Measurements from ENCODE around the gene THRA.

The THRA gene

DNA sequence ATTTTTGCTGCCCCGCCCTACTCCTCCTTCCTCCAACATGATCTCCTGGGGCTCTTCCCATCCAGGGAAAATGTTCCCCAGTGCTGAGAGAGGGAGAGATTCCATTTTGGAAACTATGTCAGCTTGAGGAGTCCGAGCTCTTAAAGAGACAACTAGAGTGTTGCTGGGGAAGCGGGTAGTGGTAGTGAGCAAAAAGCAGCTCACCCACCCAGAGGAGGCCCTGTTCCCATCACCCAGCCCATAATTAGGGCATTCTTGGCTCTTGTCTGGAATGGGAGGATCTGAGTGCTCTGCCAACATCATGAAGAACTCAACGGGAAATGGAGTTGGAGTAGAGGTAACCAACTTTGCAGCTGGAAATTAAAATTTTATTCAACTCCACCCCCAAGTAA lies 49.9 kb downstream of the THRA start:
- TF ChIP-seq, protein P1, sequence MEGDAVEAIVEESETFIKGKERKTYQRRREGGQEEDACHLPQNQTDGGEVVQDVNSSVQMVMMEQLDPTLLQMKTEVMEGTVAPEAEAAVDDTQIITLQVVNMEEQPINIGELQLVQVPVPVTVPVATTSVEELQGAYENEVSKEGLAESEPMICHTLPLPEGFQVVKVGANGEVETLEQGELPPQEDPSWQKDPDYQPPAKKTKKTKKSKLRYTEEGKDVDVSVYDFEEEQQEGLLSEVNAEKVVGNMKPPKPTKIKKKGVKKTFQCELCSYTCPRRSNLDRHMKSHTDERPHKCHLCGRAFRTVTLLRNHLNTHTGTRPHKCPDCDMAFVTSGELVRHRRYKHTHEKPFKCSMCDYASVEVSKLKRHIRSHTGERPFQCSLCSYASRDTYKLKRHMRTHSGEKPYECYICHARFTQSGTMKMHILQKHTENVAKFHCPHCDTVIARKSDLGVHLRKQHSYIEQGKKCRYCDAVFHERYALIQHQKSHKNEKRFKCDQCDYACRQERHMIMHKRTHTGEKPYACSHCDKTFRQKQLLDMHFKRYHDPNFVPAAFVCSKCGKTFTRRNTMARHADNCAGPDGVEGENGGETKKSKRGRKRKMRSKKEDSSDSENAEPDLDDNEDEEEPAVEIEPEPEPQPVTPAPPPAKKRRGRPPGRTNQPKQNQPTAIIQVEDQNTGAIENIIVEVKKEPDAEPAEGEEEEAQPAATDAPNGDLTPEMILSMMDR (IDR thresholded peaks at IDR 0.05; ENCODE audit: low read depth, low read length), result no peak
- no peak overlapping the region for H3K4me3 ChIP-seq (ENCODE audit: low read depth, low read length)
- DNase-seq (ENCODE audit: low read depth, low spot score), result no peak
- in situ Hi-C loops (cut with HindIII; ENCODE audit: low sequenced_read_pairs), result no loop called here

DNA sequence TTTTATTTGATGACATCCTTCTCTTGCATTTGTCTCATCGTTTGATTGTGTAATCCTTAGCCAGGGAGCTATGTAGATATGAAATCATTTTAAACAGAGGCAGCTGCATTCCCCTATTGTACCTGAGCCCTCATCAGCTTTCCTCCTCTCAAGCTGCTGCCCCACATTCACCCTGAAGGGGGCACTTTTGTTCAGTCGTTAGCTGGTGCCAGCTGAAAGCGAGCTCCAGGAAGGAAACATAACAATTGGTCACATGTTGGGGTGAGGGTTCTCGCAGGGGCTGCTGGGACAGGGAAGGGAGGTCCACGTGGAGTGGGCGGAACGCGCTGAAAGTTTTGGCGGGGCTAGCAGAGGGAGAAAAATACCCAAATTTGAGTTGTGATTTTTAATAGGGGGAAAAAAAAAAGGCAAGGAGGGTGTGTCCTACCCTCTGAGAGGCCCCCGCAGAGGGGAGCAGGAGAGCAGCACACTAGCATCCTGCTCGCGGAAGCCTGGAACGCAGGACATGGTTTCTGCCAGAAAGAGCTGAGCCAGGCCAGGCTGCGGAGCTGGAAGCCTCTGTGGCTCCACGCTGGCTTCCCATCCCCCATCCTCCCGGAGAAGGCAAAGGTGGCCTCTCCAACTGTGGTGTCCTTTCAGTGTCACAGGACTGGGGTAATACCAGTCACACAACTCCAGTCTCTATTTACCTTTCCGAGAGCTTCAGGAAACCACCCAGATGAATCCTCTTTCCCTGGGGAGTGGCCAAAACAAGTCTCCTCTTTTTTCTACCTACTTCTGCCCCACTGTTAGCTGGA lies 50.5 kb downstream of the THRA start:
- in situ Hi-C loops (cut with HindIII; ENCODE audit: low sequenced_read_pairs), result no loop called here
- DNase-seq (ENCODE audit: low read depth, low spot score), result peak; percentile 94
- H3K4me3 ChIP-seq (ENCODE audit: low read depth, low read length), result peak overlapping the region; percentile 31
- TF ChIP-seq, protein P1 (IDR thresholded peaks at IDR 0.05; ENCODE audit: low read depth, low read length), result peak; percentile 91

DNA sequence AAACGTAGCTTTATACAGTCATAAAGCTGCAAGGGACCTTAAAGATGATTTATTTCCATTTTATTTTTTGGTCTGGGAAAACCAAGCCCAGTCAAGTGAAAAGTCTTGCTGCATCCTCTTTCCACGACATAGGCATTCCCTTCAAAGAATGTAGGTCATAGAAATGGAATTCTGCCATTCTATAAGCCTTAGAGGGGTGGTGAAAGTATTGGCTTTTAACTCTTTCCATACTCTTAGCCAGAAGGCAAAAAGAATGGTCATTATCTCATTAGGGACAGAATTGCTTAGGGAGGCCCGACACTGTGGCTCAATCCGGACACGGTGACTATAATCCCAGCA lies 51.1 kb downstream of the THRA start:
- DNase-seq (ENCODE audit: low read depth, low spot score), result no peak
- no peak overlapping the region for H3K4me3 ChIP-seq (ENCODE audit: low read depth, low read length)
- in situ Hi-C loops (cut with HindIII; ENCODE audit: low sequenced_read_pairs), result no loop called here
- TF ChIP-seq, protein P1 (IDR thresholded peaks at IDR 0.05; ENCODE audit: low read depth, low read length), result no peak

DNA sequence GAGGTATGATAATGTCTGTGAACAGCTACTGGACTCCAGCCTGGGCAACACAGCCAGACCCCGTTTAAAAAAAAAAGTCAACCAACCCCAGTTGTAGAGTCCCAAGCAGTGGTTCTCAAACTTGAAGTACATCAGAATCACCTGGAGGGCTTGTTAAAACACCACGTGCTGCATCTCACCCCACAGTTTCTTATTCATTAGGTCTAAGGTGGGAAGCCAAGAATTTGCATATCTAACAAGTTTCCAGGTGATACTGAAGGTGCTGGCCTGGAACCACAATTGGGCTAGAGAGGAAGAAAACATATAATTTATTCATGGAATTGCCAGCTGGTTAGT lies 52.3 kb downstream of the THRA start:
- in situ Hi-C loops (cut with HindIII; ENCODE audit: low sequenced_read_pairs), result no loop called here
- TF ChIP-seq, protein P1 (IDR thresholded peaks at IDR 0.05; ENCODE audit: low read depth, low read length), result no peak
- no peak overlapping the region for H3K4me3 ChIP-seq (ENCODE audit: low read depth, low read length)
- DNase-seq (ENCODE audit: low read depth, low spot score), result no peak

DNA sequence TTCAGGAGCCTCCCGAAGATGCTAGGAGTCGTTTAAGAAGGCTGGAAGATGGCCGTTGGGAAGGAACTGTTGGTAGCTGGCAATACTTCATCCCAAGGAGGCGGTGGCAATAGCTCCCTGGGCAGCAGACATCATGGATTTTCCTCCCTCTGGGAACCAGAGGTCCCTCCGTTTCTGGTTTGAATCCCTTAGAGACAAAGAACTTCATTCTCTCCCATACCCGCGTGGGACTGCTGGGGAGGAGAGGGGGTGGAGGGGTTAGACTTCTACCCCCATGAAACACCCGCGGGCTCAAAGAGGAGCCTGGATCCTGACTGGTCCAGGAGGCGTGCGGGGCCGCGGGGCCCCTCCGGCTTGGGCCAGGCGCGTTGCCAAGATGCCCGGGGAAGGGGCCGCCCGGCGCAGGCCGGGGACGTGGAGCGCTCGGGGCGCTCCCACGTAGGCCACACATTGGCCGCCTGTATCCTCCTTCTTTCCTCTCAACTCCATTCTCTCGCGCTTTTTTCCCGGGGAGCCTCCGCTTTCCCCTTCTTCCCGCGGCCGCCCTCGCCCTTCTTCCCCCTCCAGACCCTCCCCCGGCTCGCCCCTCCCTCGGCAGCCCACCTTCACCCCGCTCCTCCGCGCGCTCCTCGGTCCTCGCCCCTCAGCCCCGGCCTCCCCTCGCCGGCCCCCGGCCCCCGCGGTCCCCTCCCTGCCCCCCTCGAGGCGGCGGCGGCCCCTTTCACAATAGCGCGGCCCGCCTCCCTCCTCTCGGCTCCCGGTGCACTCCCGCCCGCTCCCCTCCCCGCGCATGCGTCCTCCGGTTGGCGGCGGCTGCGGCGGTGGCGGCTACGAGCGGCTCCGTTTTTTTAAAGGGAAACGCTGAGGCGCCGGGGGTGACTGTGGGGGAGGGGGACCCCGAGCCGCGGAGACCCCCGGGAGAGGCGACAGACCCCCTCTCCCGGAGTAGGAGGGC lies 58.7 kb downstream of the THRA start, which contains the start of gene MSL1:
MSL1 (plus strand) TSS at position 791 of the 955 bp plus-strand sequence. CDS start 642 bp downstream, outside the sequence.
- in situ Hi-C loops (cut with HindIII; ENCODE audit: low sequenced_read_pairs), result no loop called here
- peak; percentile 84 for DNase-seq (ENCODE audit: low read depth, low spot score)
- TF ChIP-seq, protein P1 (IDR thresholded peaks at IDR 0.05; ENCODE audit: low read depth, low read length), result no peak
- peak within 1 kb of the TSS; percentile 88 for H3K4me3 ChIP-seq (ENCODE audit: low read depth, low read length)

DNA sequence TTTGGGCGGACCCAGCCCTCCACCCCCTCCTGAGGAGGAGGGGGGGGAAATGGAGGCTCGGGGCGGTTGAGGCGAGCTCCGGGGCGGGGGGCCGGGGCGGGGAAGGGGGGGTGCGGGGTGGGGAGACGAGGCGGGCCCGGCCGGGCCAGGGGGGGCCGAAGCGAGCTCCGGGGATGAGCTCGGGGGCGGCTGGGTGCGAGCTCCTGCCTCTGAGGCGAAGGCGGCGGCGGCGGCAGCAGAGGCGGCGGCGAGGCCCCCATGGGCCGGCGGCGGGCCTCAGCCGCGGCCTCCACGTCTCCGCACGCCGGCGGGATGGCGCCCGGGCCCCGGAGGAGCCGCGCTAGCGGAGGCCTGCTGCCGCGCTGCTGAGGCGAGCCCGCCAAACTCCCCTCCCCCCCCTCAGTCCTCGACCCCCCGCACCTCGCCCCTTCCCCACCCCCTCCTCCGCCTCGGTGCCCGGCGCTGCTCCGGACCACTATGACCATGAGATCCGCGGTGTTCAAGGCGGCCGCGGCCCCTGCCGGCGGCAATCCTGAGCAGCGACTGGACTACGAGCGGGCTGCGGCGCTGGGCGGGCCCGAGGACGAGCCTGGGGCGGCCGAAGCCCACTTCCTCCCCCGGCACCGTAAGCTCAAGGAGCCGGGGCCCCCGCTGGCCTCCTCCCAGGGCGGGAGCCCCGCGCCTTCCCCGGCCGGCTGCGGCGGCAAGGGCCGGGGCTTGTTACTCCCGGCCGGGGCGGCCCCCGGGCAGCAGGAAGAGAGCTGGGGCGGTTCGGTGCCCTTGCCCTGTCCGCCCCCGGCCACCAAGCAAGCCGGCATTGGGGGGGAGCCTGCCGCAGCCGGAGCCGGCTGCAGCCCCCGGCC lies 59.6 kb downstream of the THRA start:
- peak overlapping the region; percentile 88 for H3K4me3 ChIP-seq (ENCODE audit: low read depth, low read length)
- DNase-seq (ENCODE audit: low read depth, low spot score), result no peak
- TF ChIP-seq, protein P1 (IDR thresholded peaks at IDR 0.05; ENCODE audit: low read depth, low read length), result peak; percentile 36
- in situ Hi-C loops (cut with HindIII; ENCODE audit: low sequenced_read_pairs), result no loop called here
